IMR-90 (cell line): ENCODE measurements around the gene EAF2. TPM values are rescaled to one million over a fixed set of nuclear protein-coding genes. Genes with fewer than 3 reads are reported as not detected.

ENCODE experiments used
- ATAC-seq: fragments of 200-7000 bp; cut with Tn5 transposase; 2 replicates; pipeline ENCODE4 v1.9.1; 2020; ENCODE audit warnings: low read depth, mild to moderate bottlenecking, moderate library complexity
- BruUV-seq: library from RNA; stranded (reverse); fragments of 400-500 nt; replicated peaks from 2 replicates; lab custom pipeline; 2021; lab: Mats Ljungman, UMichigan
- CTCF ChIA-PET: fragments of 300-600 bp; formaldehyde crosslinking; extraction: SDS; loops from one replicate; lab custom pipeline; 2021; ENCODE audit warnings: antibody characterized with exemption; lab: Yijun Ruan, JAX
- POLR2A ChIA-PET: fragments of 300-600 bp; sonication (Branson Sonifier 250); formaldehyde crosslinking; loops from one replicate; lab custom pipeline; 2022; ENCODE audit warnings: antibody characterized with exemption; ENCODE audit not compliant: unreplicated experiment; lab: Charles Lee
- DNase-seq: peaks from one replicate; pipeline ENCODE4 v3.0.0; 2013
- H2AFZ ChIP-seq: replicated peaks from 2 replicates; pipeline ENCODE3; 2013; ENCODE audit warnings: low read length, mild to moderate bottlenecking; ENCODE audit not compliant: poor library complexity
- H2AK5ac ChIP-seq: 2 replicates; pipeline ENCODE4 v1.6.1; 2013; ENCODE audit warnings: low read depth, low read length, inconsistent platforms
- H2AK9ac ChIP-seq: replicated peaks from 2 replicates; pipeline ENCODE3; 2013; ENCODE audit warnings: mild to moderate bottlenecking, low read depth, low read length, moderate library complexity; ENCODE audit not compliant: poor library complexity
- H2BK120ac ChIP-seq: 2 replicates; pipeline ENCODE4 v1.6.1; 2013; ENCODE audit warnings: low read depth, low read length, inconsistent platforms
- H2BK15ac ChIP-seq: 3 replicates; pipeline ENCODE4 v1.6.1; 2013; ENCODE audit warnings: low read depth, low read length, inconsistent platforms
- H2BK20ac ChIP-seq: 2 replicates; pipeline ENCODE4 v1.6.1; 2013; ENCODE audit warnings: low read depth, mild to moderate bottlenecking, inconsistent platforms, low read length, moderate library complexity
- H2BK5ac ChIP-seq: 2 replicates; pipeline ENCODE4 v1.6.1; 2013; ENCODE audit warnings: mild to moderate bottlenecking, low read depth, low read length, inconsistent platforms; ENCODE audit not compliant: poor library complexity, severe bottlenecking
- H3K14ac ChIP-seq: replicated peaks from 2 replicates; pipeline ENCODE4 v1.6.1; 2013; ENCODE audit warnings: low read depth, low read length, inconsistent platforms
- H3K18ac ChIP-seq: 2 replicates; pipeline ENCODE4 v1.6.1; 2013; ENCODE audit warnings: low read depth, low read length, control low read depth
- H3K23ac ChIP-seq: 2 replicates; pipeline ENCODE4 v1.6.1; 2013; ENCODE audit warnings: low read depth, low read length, inconsistent platforms
- H3K27ac ChIP-seq: 2 replicates; pipeline ENCODE4 v1.5.1; 2013; ENCODE audit warnings: mild to moderate bottlenecking, control low read depth, low read length; ENCODE audit not compliant: insufficient read depth
- H3K27me3 ChIP-seq: 2 replicates; pipeline ENCODE4 v1.6.1; 2013; ENCODE audit warnings: low read length; ENCODE audit not compliant: control insufficient read depth, insufficient read depth
- H3K36me3 ChIP-seq: 2 replicates; pipeline ENCODE4 v1.6.1; 2013; ENCODE audit warnings: low read length, mixed read lengths; ENCODE audit not compliant: control insufficient read depth, insufficient read depth
- H3K4ac ChIP-seq: 2 replicates; pipeline ENCODE4 v1.6.1; 2013; ENCODE audit warnings: low read depth, low read length, inconsistent platforms
- H3K4me1 ChIP-seq: 2 replicates; pipeline ENCODE4 v1.6.1; 2013; ENCODE audit warnings: low read length, mixed read lengths; ENCODE audit not compliant: control insufficient read depth, insufficient read depth
- H3K4me2 ChIP-seq: 2 replicates; pipeline ENCODE4 v1.6.1; 2013; ENCODE audit warnings: low read depth, mild to moderate bottlenecking, control low read depth, low read length, moderate library complexity
- H3K4me3 ChIP-seq: 2 replicates; pipeline ENCODE4 v1.5.1; 2013; ENCODE audit warnings: low read depth, mild to moderate bottlenecking, control low read depth, low read length, moderate library complexity; ENCODE audit not compliant: insufficient read depth
- H3K56ac ChIP-seq: 2 replicates; pipeline ENCODE4 v1.6.1; 2013; ENCODE audit warnings: low read length, inconsistent platforms; ENCODE audit not compliant: insufficient read depth; ENCODE audit errors: extremely low read depth
- H3K79me1 ChIP-seq, 2 experiments: 2 replicates each; pipeline ENCODE4 v1.6.1; 2013; ENCODE audit warnings: low read length in 2 of 2, inconsistent platforms in 1 of 2, low read depth in 1 of 2
- H3K9ac ChIP-seq: 2 replicates; pipeline ENCODE4 v1.6.1; 2013; ENCODE audit warnings: low read depth, low read length, control low read depth
- H3K9me1 ChIP-seq: 2 replicates; pipeline ENCODE4 v1.6.1; 2013; ENCODE audit warnings: low read length, inconsistent platforms; ENCODE audit not compliant: insufficient read depth
- H3K9me3 ChIP-seq: 2 replicates; pipeline ENCODE4 v1.6.1; 2013; ENCODE audit warnings: low read length; ENCODE audit not compliant: control insufficient read depth, insufficient read depth
- H4K20me1 ChIP-seq: 2 replicates; pipeline ENCODE4 v1.6.1; 2013; ENCODE audit warnings: low read length, inconsistent platforms; ENCODE audit not compliant: insufficient read depth
- H4K5ac ChIP-seq: 2 replicates; pipeline ENCODE4 v1.6.1; 2013; ENCODE audit warnings: mild to moderate bottlenecking, low read depth, low read length, control low read depth
- H4K8ac ChIP-seq, 2 experiments: 2 replicates each; pipeline ENCODE4 v1.6.1; 2013; ENCODE audit warnings: low read depth in 2 of 2, low read length in 2 of 2, control low read depth in 1 of 2, inconsistent platforms in 1 of 2
- H4K91ac ChIP-seq: 2 replicates; pipeline ENCODE4 v1.6.1; 2013; ENCODE audit warnings: low read depth, low read length, inconsistent platforms; ENCODE audit not compliant: insufficient read depth
- CTCF ChIP-seq: conservative IDR thresholded peaks from 2 replicates; pipeline ENCODE4 v1.5.1; 2012; ENCODE audit warnings: mild to moderate bottlenecking, low read depth, low read length, improper control_type of control experiment
- RCOR1 ChIP-seq: IDR thresholded peaks from 2 replicates; pipeline ENCODE4 v1.6.1; 2012; ENCODE audit warnings: mild to moderate bottlenecking, low read length, improper control_type of control experiment; ENCODE audit not compliant: insufficient replicate concordance
- USF2 ChIP-seq: fragments of 150-350 bp; IDR thresholded peaks from 2 replicates; pipeline ENCODE4 v1.6.1; 2017; ENCODE audit warnings: mild to moderate bottlenecking, antibody characterized with exemption, low read length, low read depth
- WGBS, 2 experiments: methylation state at CpG; one replicate each; pipeline versions ENCODE4 v1.1.5 to v1.1.7; 2013; ENCODE audit warnings: missing lambda C conversion rate in 2 of 2; ENCODE audit not compliant: insufficient read length in 1 of 2; ENCODE audit errors: extremely low coverage in 2 of 2; 5-methylcytosine and 5-hydroxymethylcytosine counted together
- dilution Hi-C: fragments of 300-500 bp; cut with HindIII; formaldehyde crosslinking; loops from one replicate; pipeline ENCODE4 v1.14.3; 2018; ENCODE audit warnings: low sequenced_read_pairs; ENCODE audit not compliant: unreplicated experiment
- in situ Hi-C: fragments of 300-500 bp; cut with MboI; formaldehyde crosslinking; loops from 3 replicates; pipeline ENCODE4 v1.14.3; 2019; ENCODE audit warnings: low sequenced_read_pairs, inconsistent platforms, mixed read lengths
- intact Hi-C: fragments of 100-400 bp; cut with micrococcal nuclease; formaldehyde crosslinking; loops from 2 replicates; pipeline ENCODE4 v1.10.0; 2022
- polyA plus RNA-seq, 3 experiments: library from polyadenylated mRNA; depleted of rRNA; stranded (reverse); fragments of >200 nt; gene quantifications; 2 replicates each; pipeline ENCODE4 v1.2.3, GENCODE V29; 2012; ENCODE audit warnings: low replicate concordance in 1 of 3
- total RNA-seq: library from RNA; depleted of rRNA; stranded (reverse); fragments of >200 nt; gene quantifications from 2 replicates; pipeline ENCODE4 v1.2.3, GENCODE V29; 2012

Gene EAF2
- total and polyA plus RNA-seq, 2 of the 4 experiments (the other 2 are of a cell fraction): 2.2 to 2.3 TPM

GRCh38 chr3:121897296-121897695, 62.3 kb downstream of the EAF2 start:
- Histone ChIP-seq H2BK15ac (no peak overlapping the region), H3K4ac (no peak overlapping the region), H3K4me3 (no peak overlapping the region), H4K8ac (no peak overlapping the region), H2BK120ac (no peak overlapping the region), H4K91ac (no peak overlapping the region), H3K79me1 (no peaks in the 10 kb centered on the region), H3K9me1 (no peaks in the 10 kb centered on the region), H2AK5ac (no peak overlapping the region), H4K5ac (no peak overlapping the region), H3K14ac (no peak overlapping the region), H3K4me2 (no peak overlapping the region), H3K56ac (no peak overlapping the region), H2BK5ac (no peak overlapping the region), H3K4me1 (no peaks in the 10 kb centered on the region), H2BK20ac (no peak overlapping the region), H3K36me3 (no peaks in the 10 kb centered on the region), H2AFZ (no peak overlapping the region), H3K23ac (no peak overlapping the region), H2AK9ac (no peak overlapping the region), H4K20me1 (no peaks in the 10 kb centered on the region), H3K9me3 (no peaks in the 10 kb centered on the region), H3K27me3 (no peaks in the 10 kb centered on the region), H3K9ac (no peak overlapping the region), H3K27ac (no peak overlapping the region), H3K18ac (no peak overlapping the region)
- in situ Hi-C loops (no loop called here), dilution Hi-C loops (no loop called here), intact Hi-C loops (no loop called here)
- no CpG with 5 or more reads among the region's 3 CpGs for WGBS, 2 experiments
- DNase-seq (no peak), ATAC-seq (no peak)
- TF ChIP-seq RCOR1: no peak
- no peak for TF ChIP-seq USF2
- TF ChIP-seq CTCF: no peak
- CTCF ChIA-PET: interaction anchor here (0.6 kb wide), 1 partner anchor 103 kb away, joined by 7 read pairs; no protein-coding TSS in a partner anchor
- POLR2A ChIA-PET: no interaction called here
- no TSS peak for BruUV-seq
